K562 (cell line): ENCODE results near the gene CNIH1. TPM values are rescaled to one million over a fixed set of nuclear protein-coding genes. Genes with fewer than 3 reads are reported as not detected.

ENCODE experiments used
- EHMT2 ChIP-seq: fragments of 450-650 bp; IDR thresholded peaks from 2 replicates; pipeline ENCODE4 v1.6.1; 2018; ENCODE audit warnings: antibody characterized with exemption
- ESRRA ChIP-seq: fragments of 450-650 bp; IDR thresholded peaks from 2 replicates; pipeline ENCODE4 v1.6.1; 2014; ENCODE audit warnings: low read depth, mild to moderate bottlenecking, moderate library complexity, borderline replicate concordance
- FOXJ2 ChIP-seq: fragments of 200-800 bp; sonication (Bioruptor generic); IDR thresholded peaks from 2 replicates; pipeline ENCODE4 v1.6.1; 2016; ENCODE audit warnings: missing genetic modification characterization, missing compliant biosample characterization
- GABPB2 ChIP-seq: fragments of 250-450 bp; sonication (Bioruptor Pico); conservative IDR thresholded peaks from 2 replicates; pipeline ENCODE4 v1.5.1; 2021; ENCODE audit warnings: mild to moderate bottlenecking
- MBD2 ChIP-seq: sonication (generic); IDR thresholded peaks from 2 replicates; pipeline ENCODE4 v1.6.1; 2016; ENCODE audit warnings: low read depth, borderline replicate concordance
- NRF1 ChIP-seq, 2 experiments: fragments of 450-650 bp; IDR thresholded peaks in 1 of 2; conservative IDR thresholded peaks in 1 of 2; 2 replicates each; pipeline ENCODE4 v1.6.1; 2014; ENCODE audit warnings: mild to moderate bottlenecking in 2 of 2
- PCBP1 ChIP-seq: fragments of 200-400 bp; formaldehyde crosslinking; IDR thresholded peaks from 2 replicates; pipeline ENCODE4 v1.6.1; 2018; ENCODE audit warnings: mild to moderate bottlenecking, low read depth, low read length; ENCODE audit not compliant: poor library complexity, severe bottlenecking
- SRSF7 ChIP-seq: fragments of 200-400 bp; formaldehyde crosslinking; optimal IDR thresholded peaks from 2 replicates; pipeline ENCODE3; 2017; ENCODE audit warnings: mild to moderate bottlenecking, low read depth, low read length
- TCF3 ChIP-seq: sonication (generic); formaldehyde crosslinking; IDR thresholded peaks from 2 replicates; pipeline ENCODE4 v1.4.0; 2020; ENCODE audit warnings: mild to moderate bottlenecking, missing genetic modification reagents
- ZKSCAN8 ChIP-seq: fragments of 200-800 bp; sonication (Bioruptor generic); IDR thresholded peaks from 2 replicates; pipeline ENCODE4 v1.6.1; 2016; ENCODE audit warnings: missing genetic modification characterization, missing compliant biosample characterization
- ZNF124 ChIP-seq: sonication (generic); formaldehyde crosslinking; IDR thresholded peaks from 2 replicates; pipeline ENCODE4 v1.8.1; 2022; ENCODE audit warnings: missing genetic modification reagents
- ZNF24 ChIP-seq: fragments of 450-650 bp; IDR thresholded peaks from 2 replicates; pipeline ENCODE4 v1.6.1; 2016
- polyA plus RNA-seq, 8 experiments: library from polyadenylated mRNA; depleted of rRNA in 4 of 8; stranded (reverse) in 5 of 8; unstranded in 3 of 8; fragments of >200 nt; fragmentation: Nextera tagmentation in 2 of 8; fragmentation: Illumina TruSeq in 1 of 8; extraction: Ambion mirVana in 2 of 8; extraction: Trizol in 1 of 8; gene quantifications; 2 replicates each; pipeline versions ENCODE4 v1.2.1 to v1.2.3, GENCODE V29; 2011 to 2014; ENCODE audit warnings: inconsistent platforms in 1 of 8, missing spikeins in 1 of 8
- total RNA-seq, 7 experiments: library from RNA; depleted of rRNA in 6 of 7; stranded (reverse); fragments of >200 nt in 6 of 7; fragmentation: Illumina TruSeq in 2 of 7; extraction: Trizol in 2 of 7; gene quantifications; 2 replicates each; pipeline versions ENCODE4 v1.2.1 to v1.2.3, GENCODE V29; 2011 to 2021; ENCODE audit warnings: low replicate concordance in 1 of 7
- TF ChIP-seq, protein P1 (sequence below): IDR thresholded peaks from 2 replicates; pipeline ENCODE4 v1.6.1; 2011; ENCODE audit not compliant: insufficient read length; ENCODE audit errors: extremely low read depth
- TF ChIP-seq, protein P2 (sequence below): fragments of 450-650 bp; IDR thresholded peaks from 2 replicates; pipeline ENCODE4 v1.7.1; 2018; ENCODE audit warnings: mild to moderate bottlenecking, low read depth; ENCODE audit not compliant: partially characterized antibody

Gene CNIH1
- total and polyA plus RNA-seq, 9 of the 15 experiments (the other 6 are each of a cell fraction or from before 2014, with no cell fraction given): 13.9 to 283 (median 77.3) TPM

DNA sequence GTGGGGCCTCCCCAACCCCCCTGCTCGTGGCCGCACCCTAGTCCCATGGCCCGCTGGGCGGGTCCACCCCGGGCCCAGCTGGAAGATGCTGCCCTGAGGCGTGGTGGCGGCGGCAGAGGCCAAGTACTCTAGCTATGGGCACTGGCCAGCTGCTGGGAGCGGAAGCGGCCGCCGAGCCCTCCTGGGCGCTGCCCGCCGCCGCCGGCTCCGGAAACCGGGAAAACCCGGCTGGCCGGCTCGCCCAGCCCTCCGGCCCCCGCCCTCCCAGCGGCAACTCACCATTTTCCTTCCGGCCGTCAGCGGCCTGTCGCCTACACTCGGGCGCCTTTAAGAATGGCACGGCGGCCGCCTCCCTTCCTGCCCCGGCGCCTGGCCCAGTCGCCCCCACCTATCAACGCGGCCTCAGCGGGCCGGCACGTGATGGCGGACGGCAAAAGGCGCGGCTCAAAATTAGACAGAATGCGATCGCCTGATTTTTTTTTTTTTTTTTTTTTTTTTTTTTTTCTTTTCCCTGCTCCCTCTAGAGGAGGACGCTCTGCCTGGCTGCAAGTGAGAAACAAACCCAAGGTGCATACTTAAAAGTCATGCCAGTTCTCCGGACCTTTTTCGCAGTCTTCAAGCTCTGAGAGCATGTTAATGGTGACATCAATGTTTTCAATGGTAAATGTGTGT, 47.6 kb upstream of the CNIH1 start, which contains the start of gene GMFB (continued):
- 0 out of 4 replicates have a peak, but pooled peaks of 1 of the 2 experiments have one; percentile 12 for TF ChIP-seq NRF1 (conservative IDR thresholded peaks at IDR 0.05 in 1 of 2, IDR thresholded peaks at IDR 0.05 in 1 of 2)
- no peak for TF ChIP-seq GABPB2 (CRISPR knock-in tag)
- TF ChIP-seq ZNF24: no peak
- TF ChIP-seq MBD2: no peak
- no peak for TF ChIP-seq EHMT2
- TF ChIP-seq SRSF7: no peak
- no peak for TF ChIP-seq TCF3 (CRISPR knock-in tag)
- TF ChIP-seq, protein P1, sequence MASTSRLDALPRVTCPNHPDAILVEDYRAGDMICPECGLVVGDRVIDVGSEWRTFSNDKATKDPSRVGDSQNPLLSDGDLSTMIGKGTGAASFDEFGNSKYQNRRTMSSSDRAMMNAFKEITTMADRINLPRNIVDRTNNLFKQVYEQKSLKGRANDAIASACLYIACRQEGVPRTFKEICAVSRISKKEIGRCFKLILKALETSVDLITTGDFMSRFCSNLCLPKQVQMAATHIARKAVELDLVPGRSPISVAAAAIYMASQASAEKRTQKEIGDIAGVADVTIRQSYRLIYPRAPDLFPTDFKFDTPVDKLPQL: no peak
- TF ChIP-seq ZKSCAN8 (CRISPR knock-in tag): peak; percentile 95
- no peak for TF ChIP-seq PCBP1
- TF ChIP-seq, protein P2, sequence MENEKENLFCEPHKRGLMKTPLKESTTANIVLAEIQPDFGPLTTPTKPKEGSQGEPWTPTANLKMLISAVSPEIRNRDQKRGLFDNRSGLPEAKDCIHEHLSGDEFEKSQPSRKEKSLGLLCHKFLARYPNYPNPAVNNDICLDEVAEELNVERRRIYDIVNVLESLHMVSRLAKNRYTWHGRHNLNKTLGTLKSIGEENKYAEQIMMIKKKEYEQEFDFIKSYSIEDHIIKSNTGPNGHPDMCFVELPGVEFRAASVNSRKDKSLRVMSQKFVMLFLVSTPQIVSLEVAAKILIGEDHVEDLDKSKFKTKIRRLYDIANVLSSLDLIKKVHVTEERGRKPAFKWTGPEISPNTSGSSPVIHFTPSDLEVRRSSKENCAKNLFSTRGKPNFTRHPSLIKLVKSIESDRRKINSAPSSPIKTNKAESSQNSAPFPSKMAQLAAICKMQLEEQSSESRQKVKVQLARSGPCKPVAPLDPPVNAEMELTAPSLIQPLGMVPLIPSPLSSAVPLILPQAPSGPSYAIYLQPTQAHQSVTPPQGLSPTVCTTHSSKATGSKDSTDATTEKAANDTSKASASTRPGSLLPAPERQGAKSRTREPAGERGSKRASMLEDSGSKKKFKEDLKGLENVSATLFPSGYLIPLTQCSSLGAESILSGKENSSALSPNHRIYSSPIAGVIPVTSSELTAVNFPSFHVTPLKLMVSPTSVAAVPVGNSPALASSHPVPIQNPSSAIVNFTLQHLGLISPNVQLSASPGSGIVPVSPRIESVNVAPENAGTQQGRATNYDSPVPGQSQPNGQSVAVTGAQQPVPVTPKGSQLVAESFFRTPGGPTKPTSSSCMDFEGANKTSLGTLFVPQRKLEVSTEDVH: no peak
- no peak for TF ChIP-seq FOXJ2 (tag)
- TF ChIP-seq ZNF124 (CRISPR knock-in tag): no peak
- 0 out of 2 replicates have a peak, but pooled peaks have one; percentile 12 for TF ChIP-seq ESRRA
